IMR-90 (cell line): Measurements from ENCODE around the gene ZNRF3. TPM values are rescaled to one million over a fixed set of nuclear protein-coding genes. Genes with fewer than 3 reads are reported as not detected.
A peak's percentile ranks its signal among the peaks of the same experiment; 100 is the strongest.

ENCODE experiments used
- ATAC-seq: fragments of 200-7000 bp; cut with Tn5 transposase; 2 replicates; pipeline ENCODE4 v1.9.1; 2020; ENCODE audit warnings: low read depth, mild to moderate bottlenecking, moderate library complexity
- BruUV-seq: library from RNA; stranded (reverse); fragments of 400-500 nt; replicated peaks from 2 replicates; lab custom pipeline; 2021; lab: Mats Ljungman, UMichigan
- CTCF ChIA-PET: fragments of 300-600 bp; formaldehyde crosslinking; extraction: SDS; loops from one replicate; lab custom pipeline; 2021; ENCODE audit warnings: antibody characterized with exemption; lab: Yijun Ruan, JAX
- POLR2A ChIA-PET: fragments of 300-600 bp; sonication (Branson Sonifier 250); formaldehyde crosslinking; loops from one replicate; lab custom pipeline; 2022; ENCODE audit warnings: antibody characterized with exemption; ENCODE audit not compliant: unreplicated experiment; lab: Charles Lee
- DNase-seq: peaks from one replicate; pipeline ENCODE4 v3.0.0; 2013
- H2AFZ ChIP-seq: replicated peaks from 2 replicates; pipeline ENCODE3; 2013; ENCODE audit warnings: low read length, mild to moderate bottlenecking; ENCODE audit not compliant: poor library complexity
- H2AK5ac ChIP-seq: 2 replicates; pipeline ENCODE4 v1.6.1; 2013; ENCODE audit warnings: low read depth, low read length, inconsistent platforms
- H2AK9ac ChIP-seq: replicated peaks from 2 replicates; pipeline ENCODE3; 2013; ENCODE audit warnings: mild to moderate bottlenecking, low read depth, low read length, moderate library complexity; ENCODE audit not compliant: poor library complexity
- H2BK120ac ChIP-seq: 2 replicates; pipeline ENCODE4 v1.6.1; 2013; ENCODE audit warnings: low read depth, low read length, inconsistent platforms
- H2BK15ac ChIP-seq: 3 replicates; pipeline ENCODE4 v1.6.1; 2013; ENCODE audit warnings: low read depth, low read length, inconsistent platforms
- H2BK20ac ChIP-seq: 2 replicates; pipeline ENCODE4 v1.6.1; 2013; ENCODE audit warnings: low read depth, mild to moderate bottlenecking, inconsistent platforms, low read length, moderate library complexity
- H2BK5ac ChIP-seq: 2 replicates; pipeline ENCODE4 v1.6.1; 2013; ENCODE audit warnings: mild to moderate bottlenecking, low read depth, low read length, inconsistent platforms; ENCODE audit not compliant: poor library complexity, severe bottlenecking
- H3K14ac ChIP-seq: replicated peaks from 2 replicates; pipeline ENCODE4 v1.6.1; 2013; ENCODE audit warnings: low read depth, low read length, inconsistent platforms
- H3K18ac ChIP-seq: 2 replicates; pipeline ENCODE4 v1.6.1; 2013; ENCODE audit warnings: low read depth, low read length, control low read depth
- H3K23ac ChIP-seq: 2 replicates; pipeline ENCODE4 v1.6.1; 2013; ENCODE audit warnings: low read depth, low read length, inconsistent platforms
- H3K27ac ChIP-seq: 2 replicates; pipeline ENCODE4 v1.5.1; 2013; ENCODE audit warnings: mild to moderate bottlenecking, control low read depth, low read length; ENCODE audit not compliant: insufficient read depth
- H3K27me3 ChIP-seq: 2 replicates; pipeline ENCODE4 v1.6.1; 2013; ENCODE audit warnings: low read length; ENCODE audit not compliant: control insufficient read depth, insufficient read depth
- H3K36me3 ChIP-seq: 2 replicates; pipeline ENCODE4 v1.6.1; 2013; ENCODE audit warnings: low read length, mixed read lengths; ENCODE audit not compliant: control insufficient read depth, insufficient read depth
- H3K4ac ChIP-seq: 2 replicates; pipeline ENCODE4 v1.6.1; 2013; ENCODE audit warnings: low read depth, low read length, inconsistent platforms
- H3K4me1 ChIP-seq: 2 replicates; pipeline ENCODE4 v1.6.1; 2013; ENCODE audit warnings: low read length, mixed read lengths; ENCODE audit not compliant: control insufficient read depth, insufficient read depth
- H3K4me2 ChIP-seq: 2 replicates; pipeline ENCODE4 v1.6.1; 2013; ENCODE audit warnings: low read depth, mild to moderate bottlenecking, control low read depth, low read length, moderate library complexity
- H3K4me3 ChIP-seq: 2 replicates; pipeline ENCODE4 v1.5.1; 2013; ENCODE audit warnings: low read depth, mild to moderate bottlenecking, control low read depth, low read length, moderate library complexity; ENCODE audit not compliant: insufficient read depth
- H3K56ac ChIP-seq: 2 replicates; pipeline ENCODE4 v1.6.1; 2013; ENCODE audit warnings: low read length, inconsistent platforms; ENCODE audit not compliant: insufficient read depth; ENCODE audit errors: extremely low read depth
- H3K79me1 ChIP-seq, 2 experiments: 2 replicates each; pipeline ENCODE4 v1.6.1; 2013; ENCODE audit warnings: low read length in 2 of 2, inconsistent platforms in 1 of 2, low read depth in 1 of 2
- H3K9ac ChIP-seq: 2 replicates; pipeline ENCODE4 v1.6.1; 2013; ENCODE audit warnings: low read depth, low read length, control low read depth
- H3K9me1 ChIP-seq: 2 replicates; pipeline ENCODE4 v1.6.1; 2013; ENCODE audit warnings: low read length, inconsistent platforms; ENCODE audit not compliant: insufficient read depth
- H3K9me3 ChIP-seq: 2 replicates; pipeline ENCODE4 v1.6.1; 2013; ENCODE audit warnings: low read length; ENCODE audit not compliant: control insufficient read depth, insufficient read depth
- H4K20me1 ChIP-seq: 2 replicates; pipeline ENCODE4 v1.6.1; 2013; ENCODE audit warnings: low read length, inconsistent platforms; ENCODE audit not compliant: insufficient read depth
- H4K5ac ChIP-seq: 2 replicates; pipeline ENCODE4 v1.6.1; 2013; ENCODE audit warnings: mild to moderate bottlenecking, low read depth, low read length, control low read depth
- H4K8ac ChIP-seq, 2 experiments: 2 replicates each; pipeline ENCODE4 v1.6.1; 2013; ENCODE audit warnings: low read depth in 2 of 2, low read length in 2 of 2, control low read depth in 1 of 2, inconsistent platforms in 1 of 2
- H4K91ac ChIP-seq: 2 replicates; pipeline ENCODE4 v1.6.1; 2013; ENCODE audit warnings: low read depth, low read length, inconsistent platforms; ENCODE audit not compliant: insufficient read depth
- CEBPB ChIP-seq: IDR thresholded peaks from 2 replicates; pipeline ENCODE4 v1.6.1; 2012; ENCODE audit warnings: low read depth, low read length, improper control_type of control experiment
- FOS ChIP-seq: fragments of 150-350 bp; IDR thresholded peaks from 2 replicates; pipeline ENCODE4 v1.6.1; 2016; ENCODE audit warnings: low read depth, low read length
- MXI1 ChIP-seq: IDR thresholded peaks from 2 replicates; pipeline ENCODE4 v1.6.1; 2012; ENCODE audit warnings: low read depth, mild to moderate bottlenecking, low read length, moderate library complexity, borderline replicate concordance
- NFE2L2 ChIP-seq: fragments of 150-350 bp; IDR thresholded peaks from 2 replicates; pipeline ENCODE4 v1.6.1; 2016; ENCODE audit warnings: low read depth, mild to moderate bottlenecking, low read length
- POLR2A ChIP-seq: IDR thresholded peaks from 2 replicates; pipeline ENCODE4 v1.6.1; 2012; ENCODE audit warnings: mild to moderate bottlenecking, low read depth, low read length
- RAD21 ChIP-seq: IDR thresholded peaks from 2 replicates; pipeline ENCODE4 v1.6.1; 2012; ENCODE audit warnings: low read length, improper control_type of control experiment
- RFX5 ChIP-seq: IDR thresholded peaks from 2 replicates; pipeline ENCODE4 v1.8.0; 2012; ENCODE audit warnings: low read depth, mild to moderate bottlenecking, low read length, moderate library complexity
- WGBS, 2 experiments: methylation state at CpG; one replicate each; pipeline versions ENCODE4 v1.1.5 to v1.1.7; 2013; ENCODE audit warnings: missing lambda C conversion rate in 2 of 2; ENCODE audit not compliant: insufficient read length in 1 of 2; ENCODE audit errors: extremely low coverage in 2 of 2; 5-methylcytosine and 5-hydroxymethylcytosine counted together
- dilution Hi-C: fragments of 300-500 bp; cut with HindIII; formaldehyde crosslinking; loops from one replicate; pipeline ENCODE4 v1.14.3; 2018; ENCODE audit warnings: low sequenced_read_pairs; ENCODE audit not compliant: unreplicated experiment
- in situ Hi-C: fragments of 300-500 bp; cut with MboI; formaldehyde crosslinking; loops from 3 replicates; pipeline ENCODE4 v1.14.3; 2019; ENCODE audit warnings: low sequenced_read_pairs, inconsistent platforms, mixed read lengths
- intact Hi-C: fragments of 100-400 bp; cut with micrococcal nuclease; formaldehyde crosslinking; loops from 2 replicates; pipeline ENCODE4 v1.10.0; 2022
- polyA plus RNA-seq, 3 experiments: library from polyadenylated mRNA; depleted of rRNA; stranded (reverse); fragments of >200 nt; gene quantifications; 2 replicates each; pipeline ENCODE4 v1.2.3, GENCODE V29; 2012; ENCODE audit warnings: low replicate concordance in 1 of 3
- total RNA-seq: library from RNA; depleted of rRNA; stranded (reverse); fragments of >200 nt; gene quantifications from 2 replicates; pipeline ENCODE4 v1.2.3, GENCODE V29; 2012

ZNRF3 gene
- total and polyA plus RNA-seq, 2 of the 4 experiments (the other 2 are of a cell fraction), result 1.4 to 2.4 TPM

GRCh38 chr22:28884747-28885350, 1.5 kb downstream of the ZNRF3 start:
- no peak overlapping the region for H4K91ac ChIP-seq
- ChIA-PET POLR2A (no interaction called here), CTCF (no interaction called here)
- H3K36me3 ChIP-seq, result no peaks in the 10 kb centered on the region
- ATAC-seq (no peak), DNase-seq (no peak)
- no peak overlapping the region for H2BK5ac ChIP-seq
- no peaks in the 10 kb centered on the region for H3K27me3 ChIP-seq
- peaks cover 13% of the 10 kb centered on the region for H4K20me1 ChIP-seq
- no peaks in the 10 kb centered on the region for H3K9me3 ChIP-seq
- WGBS, 2 experiments, result 26% methylated on average over 9 of the region's 19 CpGs; no CpG with 5 or more reads in 1 of the 2 experiments
- H3K4me1 ChIP-seq, result peaks cover 16% of the 10 kb centered on the region
- dilution Hi-C loops, result no loop called here
- H3K4me3 ChIP-seq, result peak overlapping the region; percentile 91
- intact Hi-C loops, result no loop called here
- no peak overlapping the region for H3K18ac ChIP-seq
- no peak overlapping the region for H3K4ac ChIP-seq
- BruUV-seq, result no TSS peak
- H3K4me2 ChIP-seq, result peak overlapping the region; percentile 95
- H3K27ac ChIP-seq, result no peak overlapping the region
- no peak overlapping the region for H2AK9ac ChIP-seq
- H2AFZ ChIP-seq, result peak overlapping the region; percentile 83
- TF ChIP-seq POLR2A, result no peak
- no peak for TF ChIP-seq CEBPB
- TF ChIP-seq MXI1, result no peak
- no peak for TF ChIP-seq NFE2L2
- no peak for TF ChIP-seq RFX5
- no peak for TF ChIP-seq RAD21
- TF ChIP-seq FOS, result no peak
- H2BK120ac ChIP-seq, result no peak overlapping the region
- in situ Hi-C loops, result no loop called here
- H3K56ac ChIP-seq, result no peak overlapping the region
- H4K8ac ChIP-seq, result no peak overlapping the region
- H4K5ac ChIP-seq, result no peak overlapping the region
- H3K9ac ChIP-seq, result 0 out of 2 replicates have a peak overlapping the region, but pooled peaks have one; percentile 46
- peaks cover 6% of the 10 kb centered on the region for H3K9me1 ChIP-seq
- H3K23ac ChIP-seq, result peak overlapping the region; percentile 39; the same call in 1 of the 2 replicates
- H2AK5ac ChIP-seq, result no peak overlapping the region
- no peak overlapping the region for H2BK20ac ChIP-seq
- no peak overlapping the region for H3K14ac ChIP-seq
- H2BK15ac ChIP-seq, result no peak overlapping the region
- H3K79me1 ChIP-seq, result peaks cover 9 to 24% of the 10 kb centered on the region in 2 experiments; a peak in 3 of 4 replicates
